HG03565 (cell line): ENCODE results near the gene DUX4.
"Not testable (repeated sequence)": the region's sequence is repeated elsewhere in the genome, so short reads cannot be mapped to it uniquely, and the experiment has no call there.

ENCODE experiments used
- ATAC-seq: cut with Tn5 transposase; IDR thresholded peaks from one replicate; pipeline ENCODE4 v1.9.1; 2021; ENCODE audit warnings: mild to moderate bottlenecking, moderate library complexity; ENCODE audit not compliant: unreplicated experiment

The DUX4 gene

GRCh38 chr4:190173428-190173827 lies at the start of gene DUX4:
Gene DUX4, plus strand, starts transcription at chr4:190173774. Its CDS starts 0 bp downstream, at chr4:190173774.
- ATAC-seq, result not testable (repeated sequence)

GRCh38 chr4:190175436-190175835 lies 1.9 kb downstream of the DUX4 start:
- ATAC-seq, result not testable (repeated sequence)

- not testable (repeated sequence) for ATAC-seq
Measured at GRCh38 chr4:190177727-190178605, 4.4 kb downstream of the DUX4 start.

GRCh38 chr4:190178606-190178990 lies 5.0 kb downstream of the DUX4 start:
- not testable (repeated sequence) for ATAC-seq

- ATAC-seq, result peak; percentile 46
Measured at GRCh38 chr4:190179030-190179739, 5.6 kb downstream of the DUX4 start.

- ATAC-seq, result peak; percentile 20
Measured at GRCh38 chr4:190179740-190180094, 6.1 kb downstream of the DUX4 start.

GRCh38 chr4:190180947-190181346 lies 7.4 kb downstream of the DUX4 start:
- not testable (repeated sequence) for ATAC-seq

GRCh38 chr4:190181481-190182100 lies 8.0 kb downstream of the DUX4 start:
- ATAC-seq, result not testable (repeated sequence)

- not testable (repeated sequence) for ATAC-seq
Measured at GRCh38 chr4:190203510-190203909, 29.9 kb downstream of the DUX4 start.
